ENCODE results near the gene PDK2. TPM values are rescaled to one million over a fixed set of nuclear protein-coding genes. Genes with fewer than 3 reads are reported as not detected.

Gene PDK2
- total RNA-seq, 3 donors from 2014 or later = 51.0 to 91.6 (median 72.6) TPM

- intact Hi-C loops (cut with DNase I, micrococcal nuclease) = loop anchor here in 1 of 2 donors (10.0 kb wide), 1 partner anchor 47 kb away; the partner anchor contains the start of gene SGCA
- Histone ChIP-seq H3K4me3 (no peak overlapping the region), H3K36me3 (ENCODE audit: low read depth) (no peaks in the 10 kb centered on the region), H3K9me3 (no peaks in the 10 kb centered on the region), H3K4me1 (ENCODE audit: low read depth) (peaks cover 5% of the 10 kb centered on the region)
- no peak for TF ChIP-seq CTCF (IDR thresholded peaks at IDR 0.05)
- ATAC-seq = no peak
- DNase-seq = peak in 1 of 3 donors; percentile 50
These were observed 23.1 kb downstream of the PDK2 start for GRCh38 chr17:50118076-50118827.

GRCh38 chr17:50118828-50119218 lies 23.7 kb downstream of the PDK2 start:
- Histone ChIP-seq H3K9me3 (no peaks in the 10 kb centered on the region), H3K36me3 (ENCODE audit: low read depth) (no peaks in the 10 kb centered on the region), H3K4me3 (no peak overlapping the region), H3K4me1 (ENCODE audit: low read depth) (peaks cover 5% of the 10 kb centered on the region)
- ATAC-seq = no peak
- intact Hi-C loops (cut with DNase I, micrococcal nuclease) = loop anchor here in 1 of 2 donors (10.0 kb wide), 1 partner anchor 46 kb away; the partner anchor contains the start of gene SGCA
- no peak for TF ChIP-seq CTCF (IDR thresholded peaks at IDR 0.05)
- no peak for DNase-seq

- intact Hi-C loops (cut with DNase I, micrococcal nuclease) = no loop called here
- TF ChIP-seq CTCF (IDR thresholded peaks at IDR 0.05) = no peak
- Histone ChIP-seq H3K4me3 (no peak overlapping the region), H3K9me3 (no peaks in the 10 kb centered on the region), H3K4me1 (ENCODE audit: low read depth) (peaks cover 5% of the 10 kb centered on the region), H3K36me3 (ENCODE audit: low read depth) (no peaks in the 10 kb centered on the region)
- ATAC-seq (no peak), DNase-seq (no peak)
These were observed 25.5 kb downstream of the PDK2 start for GRCh38 chr17:50120475-50121253.

- Histone ChIP-seq H3K4me3 (no peak overlapping the region), H3K4me1 (ENCODE audit: low read depth) (no peaks in the 10 kb centered on the region), H3K9me3 (no peaks in the 10 kb centered on the region), H3K36me3 (ENCODE audit: low read depth) (no peaks in the 10 kb centered on the region)
- no peak for TF ChIP-seq CTCF (IDR thresholded peaks at IDR 0.05)
- intact Hi-C loops (cut with DNase I, micrococcal nuclease) = no loop called here
- DNase-seq = no peak
- no peak for ATAC-seq
These were observed 27.8 kb downstream of the PDK2 start for GRCh38 chr17:50122945-50123344.

- no peak for TF ChIP-seq CTCF (IDR thresholded peaks at IDR 0.05)
- Histone ChIP-seq H3K4me3 (no peak overlapping the region), H3K4me1 (ENCODE audit: low read depth) (peaks cover 4% of the 10 kb centered on the region), H3K36me3 (ENCODE audit: low read depth) (no peaks in the 10 kb centered on the region), H3K9me3 (no peaks in the 10 kb centered on the region)
- intact Hi-C loops (cut with DNase I, micrococcal nuclease) = no loop called here
- ATAC-seq (peak; percentile 36), DNase-seq (peak in 1 of 3 donors; percentile 60)
These were observed 28.6 kb downstream of the PDK2 start for GRCh38 chr17:50123649-50124349.
